ENCODE results near the gene ABCA13.

DNA sequence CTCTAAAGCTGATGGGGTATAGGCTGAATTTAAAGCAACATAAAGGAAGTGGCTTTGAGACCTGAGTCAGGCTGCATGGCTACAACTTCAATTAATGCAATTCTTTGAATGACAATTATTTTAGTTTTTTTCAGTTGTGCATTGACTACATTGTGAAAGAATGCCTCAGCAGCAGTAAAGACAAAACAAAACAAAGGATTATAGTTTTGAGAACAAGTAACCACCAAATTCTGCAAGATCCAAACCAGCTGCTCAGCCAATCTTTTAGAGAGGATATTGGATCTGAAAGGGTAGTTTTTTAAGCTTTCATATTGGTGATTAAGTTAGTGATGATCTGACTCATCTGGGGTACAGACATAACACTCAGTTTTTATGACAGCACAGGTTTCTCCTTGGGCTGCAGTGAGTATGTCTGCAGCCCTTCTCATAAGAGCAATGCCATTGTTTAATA, 40.6 kb upstream of the ABCA13 start:
- TF ChIP-seq CTCF (conservative IDR thresholded peaks at IDR 0.05; ENCODE audit: low read depth, low read length) (no peak), EZH2 (IDR thresholded peaks at IDR 0.05; ENCODE audit: low read length, unreplicated experiment) (no peak), EZH2phosphoT487 (IDR thresholded peaks at IDR 0.05; ENCODE audit: borderline replicate concordance, low read length) (no peak)

Measured in PC-3 (cell line).